Esophagus squamous epithelium (tissue), 5 donors: Measurements from ENCODE around the gene GTF2F1. TPM values are rescaled to one million over a fixed set of nuclear protein-coding genes. Genes with fewer than 3 reads are reported as not detected.

Source experiments
- DNase-seq: peaks from one replicate; lab custom pipeline; 2025; lab: John Stamatoyannopoulos, UW
- H3K27ac ChIP-seq, 4 donors: fragments of 200-600 bp; sonication (generic); one replicate each; pipeline ENCODE4 v1.5.1; 2016 to 2019; ENCODE audit warnings: mild to moderate bottlenecking in 1 of 4
- H3K27me3 ChIP-seq, 4 donors: fragments of 200-600 bp; sonication (generic); 1 replicate in 3 of 4; 2 replicates in 1 of 4; pipeline versions ENCODE4 v1.5.1 to v1.6.0; 2017 to 2021; ENCODE audit warnings: antibody characterized with exemption in 1 of 4
- H3K36me3 ChIP-seq, 3 donors: fragments of 200-600 bp; sonication (generic); one replicate each; pipeline ENCODE4 v1.5.1; 2016 to 2019
- H3K4me1 ChIP-seq, 3 donors: fragments of 200-600 bp; sonication (generic); one replicate each; pipeline ENCODE4 v1.5.1; 2017 to 2019
- H3K4me3 ChIP-seq, 4 donors: fragments of 200-600 bp; sonication (generic); 1 replicate in 3 of 4; 2 replicates in 1 of 4; pipeline ENCODE4 v1.5.1; 2016 to 2019; ENCODE audit warnings: mild to moderate bottlenecking in 2 of 4, moderate library complexity in 1 of 4
- H3K9me3 ChIP-seq, 3 donors: fragments of 200-600 bp; sonication (generic); one replicate each; pipeline ENCODE4 v1.5.1; 2016 to 2019
- POLR2A ChIP-seq, 4 donors: fragments of 450-650 bp; IDR thresholded peaks; one replicate each; pipeline ENCODE4 v1.6.1; 2017; ENCODE audit warnings: antibody characterized with exemption in 4 of 4, mild to moderate bottlenecking in 4 of 4, moderate library complexity in 3 of 4
- WGBS, 2 donors: methylation state at CpG; one replicate each; pipeline ENCODE4 v1.1.5; 2018; 5-methylcytosine and 5-hydroxymethylcytosine counted together
- intact Hi-C: fragments of 100-400 bp; cut with DNase I; formaldehyde crosslinking; loops from one replicate; pipeline ENCODE4 v1.15.0; 2022
- total RNA-seq, 4 donors: library from RNA; depleted of rRNA; stranded (reverse); fragments of >200 nt; gene quantifications; one replicate each; pipeline ENCODE4 v1.1.0, GENCODE V29; 2016
- TF ChIP-seq, protein P1 (sequence below), 6 experiments: fragments of 450-650 bp in 4 of 6; fragments of 200-600 bp in 2 of 6; sonication (generic) in 2 of 6; IDR thresholded peaks; one replicate each; pipeline ENCODE4 v1.5.1; 2016 to 2019; ENCODE audit warnings: antibody characterized with exemption in 6 of 6, mild to moderate bottlenecking in 4 of 6, moderate library complexity in 4 of 6
- donor health status: DM: yes; HTN: yes; CAD: no.

The GTF2F1 gene
- total RNA-seq, 4 donors from 2014 or later = 28.0 to 51.3 (median 43.5) TPM

DNA sequence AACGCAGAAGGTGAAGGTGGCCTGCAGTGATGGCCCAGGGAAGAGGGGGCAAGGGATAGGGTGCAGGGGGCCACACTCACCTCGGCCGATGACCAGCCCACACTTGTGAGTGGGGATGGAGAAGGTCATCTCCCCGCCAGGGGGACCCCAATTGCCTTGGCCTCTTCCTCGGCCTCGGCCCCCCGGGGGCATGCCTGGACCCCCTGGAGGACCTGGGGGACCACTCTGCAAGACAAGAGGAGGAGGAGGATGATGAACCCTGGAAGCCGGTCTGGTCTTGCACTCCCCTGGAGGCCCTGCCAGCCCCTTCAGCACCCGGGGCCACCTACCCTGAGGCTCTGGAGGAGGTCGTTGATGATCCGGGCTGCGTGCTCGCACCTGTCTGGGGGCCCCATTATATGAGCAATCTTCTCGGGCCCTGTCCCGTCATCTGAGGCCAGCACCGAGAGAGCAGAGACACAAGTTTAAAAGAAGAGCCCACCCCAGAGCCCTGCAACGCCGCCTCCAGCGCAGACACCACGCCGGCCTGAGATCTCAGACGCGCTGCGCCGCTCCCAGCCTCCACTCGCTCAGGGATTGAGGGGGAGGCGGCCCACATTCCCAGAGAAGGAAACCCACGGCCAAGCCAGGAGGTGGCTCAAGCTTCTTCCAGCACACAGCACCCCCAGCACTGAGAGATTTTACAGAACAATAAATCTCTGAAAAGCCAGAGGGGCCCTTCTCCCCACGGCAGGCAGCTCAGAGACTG lies 23.9 kb upstream of the GTF2F1 start:
- Histone ChIP-seq H3K4me1 (peaks cover 0 to 19% (median 2%) of the 10 kb centered on the region in 3 donors), H3K36me3 (peaks cover 65 to 87% (median 73%) of the 10 kb centered on the region in 3 donors), H3K27ac (no peak overlapping the region), H3K4me3 (no peak overlapping the region), H3K9me3 (no peaks in the 10 kb centered on the region), H3K27me3 (no peaks in the 10 kb centered on the region)
- intact Hi-C loops = no loop called here
- 92 to 94% methylated on average over 15 of the region's 29 CpGs for WGBS, 2 donors
- DNase-seq = no peak
- no peak for TF ChIP-seq POLR2A (IDR thresholded peaks at IDR 0.05)
- TF ChIP-seq, protein P1, sequence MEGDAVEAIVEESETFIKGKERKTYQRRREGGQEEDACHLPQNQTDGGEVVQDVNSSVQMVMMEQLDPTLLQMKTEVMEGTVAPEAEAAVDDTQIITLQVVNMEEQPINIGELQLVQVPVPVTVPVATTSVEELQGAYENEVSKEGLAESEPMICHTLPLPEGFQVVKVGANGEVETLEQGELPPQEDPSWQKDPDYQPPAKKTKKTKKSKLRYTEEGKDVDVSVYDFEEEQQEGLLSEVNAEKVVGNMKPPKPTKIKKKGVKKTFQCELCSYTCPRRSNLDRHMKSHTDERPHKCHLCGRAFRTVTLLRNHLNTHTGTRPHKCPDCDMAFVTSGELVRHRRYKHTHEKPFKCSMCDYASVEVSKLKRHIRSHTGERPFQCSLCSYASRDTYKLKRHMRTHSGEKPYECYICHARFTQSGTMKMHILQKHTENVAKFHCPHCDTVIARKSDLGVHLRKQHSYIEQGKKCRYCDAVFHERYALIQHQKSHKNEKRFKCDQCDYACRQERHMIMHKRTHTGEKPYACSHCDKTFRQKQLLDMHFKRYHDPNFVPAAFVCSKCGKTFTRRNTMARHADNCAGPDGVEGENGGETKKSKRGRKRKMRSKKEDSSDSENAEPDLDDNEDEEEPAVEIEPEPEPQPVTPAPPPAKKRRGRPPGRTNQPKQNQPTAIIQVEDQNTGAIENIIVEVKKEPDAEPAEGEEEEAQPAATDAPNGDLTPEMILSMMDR (IDR thresholded peaks at IDR 0.05) = no peak

- 89 to 95% methylated on average over 14 to 23 of the region's 32 CpGs for WGBS, 2 donors
- intact Hi-C loops = no loop called here
- Histone ChIP-seq H3K9me3 (no peaks in the 10 kb centered on the region), H3K27ac (no peak overlapping the region), H3K27me3 (no peaks in the 10 kb centered on the region), H3K36me3 (peaks cover 63 to 76% (median 65%) of the 10 kb centered on the region in 3 donors), H3K4me3 (no peak overlapping the region), H3K4me1 (peaks cover 0 to 9% (median 0%) of the 10 kb centered on the region in 3 donors)
- no peak for TF ChIP-seq POLR2A (IDR thresholded peaks at IDR 0.05)
- TF ChIP-seq, protein P1 (IDR thresholded peaks at IDR 0.05) = no peak
- DNase-seq = no peak
Measured at GRCh38 chr19:6415591-6416190, 22.7 kb upstream of the GTF2F1 start.

DNA sequence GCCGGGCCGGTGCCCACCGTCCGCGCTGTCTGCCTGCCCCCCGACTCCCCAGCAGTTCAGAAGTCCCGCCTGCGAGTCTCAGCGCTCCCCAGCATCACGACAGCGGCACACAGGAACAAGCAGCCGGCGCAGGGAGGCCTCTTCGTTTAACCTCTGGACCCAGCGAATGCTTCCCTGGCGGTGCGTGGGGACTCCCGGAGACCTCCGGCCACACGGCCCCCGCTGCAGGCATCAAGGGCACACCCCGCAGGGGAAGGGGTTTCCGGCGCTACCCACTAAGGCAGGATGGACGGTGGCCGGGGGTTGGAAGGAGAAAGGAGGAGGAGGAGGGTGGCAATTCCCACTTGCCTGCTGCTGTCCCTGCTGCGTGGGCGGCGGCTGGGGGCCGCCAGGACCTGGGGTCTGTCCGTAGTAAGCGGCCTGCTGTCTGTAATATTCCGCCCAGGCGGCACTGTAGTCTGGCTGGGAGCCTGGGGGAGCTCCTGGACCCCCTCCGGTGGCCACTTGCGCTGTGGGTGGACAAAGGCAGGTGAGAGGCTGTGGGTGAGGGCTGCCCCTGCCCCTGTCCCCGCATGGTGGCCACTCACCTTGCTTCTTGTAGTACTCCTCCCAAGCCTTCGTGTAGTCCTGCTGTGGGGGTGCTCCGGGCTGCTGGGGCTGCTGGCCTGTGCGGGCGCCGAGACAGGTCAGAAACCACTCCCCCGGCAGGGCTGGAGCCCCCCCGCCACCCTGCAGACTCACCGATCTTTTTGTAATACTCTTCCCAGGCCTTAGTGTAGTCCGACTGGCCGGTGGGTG lies 22.0 kb upstream of the GTF2F1 start:
- intact Hi-C loops = no loop called here
- no peaks in the 10 kb centered on the region for H3K27me3 ChIP-seq
- DNase-seq = no peak
- peaks cover 0 to 6% (median 0%) of the 10 kb centered on the region in 3 donors for H3K4me1 ChIP-seq
- H3K9me3 ChIP-seq = no peaks in the 10 kb centered on the region
- H3K27ac ChIP-seq = no peak overlapping the region
- WGBS, 2 donors = 93 to 96% methylated on average over 12 to 21 of the region's 47 CpGs
- H3K36me3 ChIP-seq = peaks cover 60 to 69% (median 60%) of the 10 kb centered on the region in 3 donors
- no peak for TF ChIP-seq POLR2A (IDR thresholded peaks at IDR 0.05)
- TF ChIP-seq, protein P1 (IDR thresholded peaks at IDR 0.05) = no peak
- no peak overlapping the region for H3K4me3 ChIP-seq

- no peaks in the 10 kb centered on the region for H3K9me3 ChIP-seq
- H3K27me3 ChIP-seq = no peaks in the 10 kb centered on the region
- intact Hi-C loops = no loop called here
- TF ChIP-seq POLR2A (IDR thresholded peaks at IDR 0.05) = no peak
- TF ChIP-seq, protein P1 (IDR thresholded peaks at IDR 0.05) = no peak
- peaks cover 0 to 5% (median 0%) of the 10 kb centered on the region in 3 donors for H3K4me1 ChIP-seq
- 72 to 73% methylated on average over 35 to 37 of the region's 42 CpGs for WGBS, 2 donors
- no peak overlapping the region for H3K4me3 ChIP-seq
- H3K27ac ChIP-seq = peak overlapping the region in 1 of 4 donors; percentile 3
- H3K36me3 ChIP-seq = peaks cover 49 to 59% (median 50%) of the 10 kb centered on the region in 3 donors
- DNase-seq = no peak
Measured at GRCh38 chr19:6413721-6414643, 21.0 kb upstream of the GTF2F1 start.
